GM21786 (cell line): ENCODE results near the gene SERP2.

ENCODE experiments used
- ATAC-seq: cut with Tn5 transposase; IDR thresholded peaks from one replicate; pipeline ENCODE4 v1.9.1; 2021; ENCODE audit not compliant: unreplicated experiment

The SERP2 gene

GRCh38 chr13:44432650-44433049, 59.0 kb downstream of the SERP2 start:
- ATAC-seq = no peak

GRCh38 chr13:44433863-44434765, 60.5 kb downstream of the SERP2 start:
- ATAC-seq = no peak

GRCh38 chr13:44434766-44435141, 61.1 kb downstream of the SERP2 start:
- ATAC-seq = no peak

GRCh38 chr13:44435142-44435918, 61.7 kb downstream of the SERP2 start:
- ATAC-seq = peak; percentile 68

GRCh38 chr13:44435919-44436510, 62.4 kb downstream of the SERP2 start:
- no peak for ATAC-seq

GRCh38 chr13:44436589-44437337, 63.1 kb downstream of the SERP2 start:
- no peak for ATAC-seq

GRCh38 chr13:44437356-44438233, 64.0 kb downstream of the SERP2 start:
- ATAC-seq = no peak

- no peak for ATAC-seq
Measured at GRCh38 chr13:44438234-44438579, 64.6 kb downstream of the SERP2 start.

- ATAC-seq = no peak
Measured at GRCh38 chr13:44439452-44440024, 65.9 kb downstream of the SERP2 start.

GRCh38 chr13:44440046-44440608, 66.5 kb downstream of the SERP2 start:
- no peak for ATAC-seq
